Upper lobe of left lung (tissue), 6 donors: ENCODE data around the gene PUM1. TPM values are rescaled to one million over a fixed set of nuclear protein-coding genes. Genes with fewer than 3 reads are reported as not detected.

ENCODE experiments used
- ATAC-seq, 2 donors: fragments of 200-7000 bp; cut with Tn5 transposase; one replicate each; pipeline ENCODE4 v1.9.1; 2022; ENCODE audit warnings: mild to moderate bottlenecking in 2 of 2, moderate library complexity in 2 of 2; ENCODE audit not compliant: low FRiP score in 2 of 2
- DNase-seq, 2 donors: peaks; one replicate each; pipeline ENCODE4 v3.0.0-alpha.2; 2019 to 2020
- H3K27ac ChIP-seq, 4 donors: fragments of 200-600 bp; sonication (generic); one replicate each; pipeline ENCODE4 v1.5.1; 2016 to 2019
- H3K27me3 ChIP-seq, 4 donors: fragments of 200-600 bp; sonication (generic); one replicate each; pipeline ENCODE4 v1.5.1; 2017 to 2019
- H3K36me3 ChIP-seq, 4 donors: fragments of 200-600 bp; sonication (generic); one replicate each; pipeline ENCODE4 v1.5.1; 2016 to 2019
- H3K4me1 ChIP-seq, 4 donors: fragments of 200-600 bp; sonication (generic); one replicate each; pipeline ENCODE4 v1.5.1; 2018 to 2019
- H3K4me3 ChIP-seq, 4 donors: fragments of 200-600 bp; sonication (generic); one replicate each; pipeline ENCODE4 v1.5.1; 2017 to 2019; ENCODE audit warnings: mild to moderate bottlenecking in 2 of 4, moderate library complexity in 1 of 4
- H3K9me3 ChIP-seq, 4 donors: fragments of 200-600 bp; sonication (generic); one replicate each; pipeline ENCODE4 v1.5.1; 2018 to 2019
- EP300 ChIP-seq, 4 donors: sonication (generic); formaldehyde crosslinking; IDR thresholded peaks; one replicate each; pipeline ENCODE4 v1.5.1; 2017; ENCODE audit warnings: antibody characterized with exemption in 4 of 4, control low read depth in 2 of 4
- POLR2A ChIP-seq, 4 donors: fragments of 450-650 bp; IDR thresholded peaks; one replicate each; pipeline ENCODE4 v1.5.1; 2016 to 2017; ENCODE audit warnings: antibody characterized with exemption in 4 of 4, mild to moderate bottlenecking in 2 of 4
- POLR2AphosphoS5 ChIP-seq, 2 donors: sonication (generic); formaldehyde crosslinking; IDR thresholded peaks; one replicate each; pipeline ENCODE4 v1.5.1; 2017; ENCODE audit warnings: antibody characterized with exemption in 2 of 2
- WGBS, 2 donors: methylation state at CpG; one replicate each; pipeline ENCODE4 v1.1.5; 2017 to 2018; 5-methylcytosine and 5-hydroxymethylcytosine counted together
- total RNA-seq, 6 donors: library from RNA; depleted of rRNA in 4 of 6; stranded (reverse); fragments of >200 nt in 4 of 6; gene quantifications; one replicate each; pipeline versions ENCODE4 v1.1.0 to v1.2.1, GENCODE V29; 2016 to 2021
- TF ChIP-seq, protein P1 (sequence below), 6 experiments: fragments of 450-650 bp in 4 of 6; fragments of 200-600 bp in 2 of 6; sonication (generic) in 2 of 6; IDR thresholded peaks; one replicate each; pipeline ENCODE4 v1.5.1; 2016 to 2019; ENCODE audit warnings: antibody characterized with exemption in 6 of 6
- donor health status: DM: no; HTN: no; CAD: no; lungs with moderate emphysema.
- donor health status: DM: no; HTN: yes; CAD: no; lungs with severe emphysema.

Gene PUM1
- total RNA-seq, 6 donors from 2014 or later: 85.7 to 124 (median 99.8) TPM

GRCh38 chr1:30912224-30912623 lies 153.3 kb downstream of the PUM1 start:
- Histone ChIP-seq H3K4me3 (no peak overlapping the region), H3K36me3 (no peaks in the 10 kb centered on the region), H3K27me3 (peaks cover 0 to 1% (median 0%) of the 10 kb centered on the region in 4 donors), H3K4me1 (peaks cover 19 to 34% (median 28%) of the 10 kb centered on the region in 4 donors), H3K27ac (peak overlapping the region in 1 of 4 donors; percentile 43), H3K9me3 (no peaks in the 10 kb centered on the region)
- DNase-seq: no peak
- TF ChIP-seq EP300 (IDR thresholded peaks at IDR 0.05): no peak
- TF ChIP-seq POLR2A (IDR thresholded peaks at IDR 0.05): no peak
- no peak for ATAC-seq
- 71 to 82% methylated on average over 4 to 6 of the region's 6 CpGs for WGBS, 2 donors

DNA sequence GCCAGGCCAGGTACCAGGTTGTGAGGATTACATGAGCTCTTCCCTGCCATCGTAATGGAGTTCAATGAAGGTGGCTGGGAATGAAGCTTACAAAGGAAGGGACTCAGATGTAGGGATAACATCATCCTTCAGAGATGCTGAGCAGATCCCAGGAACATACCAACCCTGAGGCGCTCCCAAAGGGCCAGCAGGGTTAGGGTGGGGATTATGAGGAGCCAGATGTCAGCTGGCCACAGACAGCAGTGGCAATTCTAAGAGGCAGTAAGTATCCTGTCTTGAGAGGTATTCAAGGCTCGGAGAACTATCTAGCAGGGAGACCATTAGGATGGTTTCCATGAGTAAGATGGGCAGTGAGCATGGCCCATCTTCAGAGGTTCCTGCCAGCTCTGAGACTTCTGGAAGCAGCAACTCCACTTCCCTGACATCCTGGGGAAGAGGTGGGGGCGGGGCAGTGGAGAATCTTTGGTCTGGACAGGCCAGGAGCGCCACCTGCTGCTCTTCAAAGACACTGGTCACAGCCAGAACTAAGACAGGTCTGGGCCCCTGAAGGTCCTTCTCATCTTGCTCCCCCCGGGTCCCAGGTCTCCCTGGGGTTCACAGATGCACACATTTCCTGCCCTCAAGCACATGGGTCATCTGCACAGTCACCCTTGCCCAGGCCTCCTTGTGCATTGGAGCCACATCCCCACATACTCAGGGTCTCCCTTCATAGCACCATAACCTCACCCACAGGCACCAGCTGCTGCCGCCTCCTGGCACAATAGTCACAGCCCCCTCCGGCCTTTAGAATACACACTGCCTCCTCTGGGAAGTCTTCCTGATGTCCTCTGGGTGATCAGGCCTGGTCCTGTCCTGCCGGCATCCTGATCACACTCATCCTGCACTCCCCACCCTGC lies 154.2 kb downstream of the PUM1 start:
- WGBS, 2 donors: 40 to 50% methylated on average over 8 to 9 of the region's 9 CpGs
- Histone ChIP-seq H3K4me3 (no peak overlapping the region), H3K9me3 (no peaks in the 10 kb centered on the region), H3K27me3 (peaks cover 0 to 1% (median 0%) of the 10 kb centered on the region in 4 donors), H3K4me1 (peaks cover 22 to 43% (median 33%) of the 10 kb centered on the region in 4 donors), H3K27ac (peak overlapping the region in 1 of 4 donors; percentile 43), H3K36me3 (no peaks in the 10 kb centered on the region)
- ATAC-seq (peak; percentile 79 to 81), DNase-seq (peak in 1 of 2 donors; percentile 88)
- TF ChIP-seq, protein P1, sequence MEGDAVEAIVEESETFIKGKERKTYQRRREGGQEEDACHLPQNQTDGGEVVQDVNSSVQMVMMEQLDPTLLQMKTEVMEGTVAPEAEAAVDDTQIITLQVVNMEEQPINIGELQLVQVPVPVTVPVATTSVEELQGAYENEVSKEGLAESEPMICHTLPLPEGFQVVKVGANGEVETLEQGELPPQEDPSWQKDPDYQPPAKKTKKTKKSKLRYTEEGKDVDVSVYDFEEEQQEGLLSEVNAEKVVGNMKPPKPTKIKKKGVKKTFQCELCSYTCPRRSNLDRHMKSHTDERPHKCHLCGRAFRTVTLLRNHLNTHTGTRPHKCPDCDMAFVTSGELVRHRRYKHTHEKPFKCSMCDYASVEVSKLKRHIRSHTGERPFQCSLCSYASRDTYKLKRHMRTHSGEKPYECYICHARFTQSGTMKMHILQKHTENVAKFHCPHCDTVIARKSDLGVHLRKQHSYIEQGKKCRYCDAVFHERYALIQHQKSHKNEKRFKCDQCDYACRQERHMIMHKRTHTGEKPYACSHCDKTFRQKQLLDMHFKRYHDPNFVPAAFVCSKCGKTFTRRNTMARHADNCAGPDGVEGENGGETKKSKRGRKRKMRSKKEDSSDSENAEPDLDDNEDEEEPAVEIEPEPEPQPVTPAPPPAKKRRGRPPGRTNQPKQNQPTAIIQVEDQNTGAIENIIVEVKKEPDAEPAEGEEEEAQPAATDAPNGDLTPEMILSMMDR (IDR thresholded peaks at IDR 0.05): peak; percentile 72 to 94 (median 80)
- no peak for TF ChIP-seq EP300 (IDR thresholded peaks at IDR 0.05)

- DNase-seq: no peak
- Histone ChIP-seq H3K27me3 (peaks cover 0 to 1% (median 0%) of the 10 kb centered on the region in 4 donors), H3K4me3 (peak overlapping the region in 3 of 4 donors; percentile 54 to 58 (median 54)), H3K4me1 (peaks cover 22 to 47% (median 36%) of the 10 kb centered on the region in 4 donors), H3K27ac (peak overlapping the region; percentile 61 to 77 (median 68)), H3K36me3 (no peaks in the 10 kb centered on the region), H3K9me3 (no peaks in the 10 kb centered on the region)
- ATAC-seq: no peak
- WGBS, 2 donors: 77 to 78% methylated on average over 13 to 14 of the region's 14 CpGs
- TF ChIP-seq, protein P1 (IDR thresholded peaks at IDR 0.05): no peak
- TF ChIP-seq EP300 (IDR thresholded peaks at IDR 0.05) (no peak), POLR2A (IDR thresholded peaks at IDR 0.05) (no peak), POLR2AphosphoS5 (IDR thresholded peaks at IDR 0.05) (no peak)
Measured at GRCh38 chr1:30909365-30910068, 156.0 kb downstream of the PUM1 start.

DNA sequence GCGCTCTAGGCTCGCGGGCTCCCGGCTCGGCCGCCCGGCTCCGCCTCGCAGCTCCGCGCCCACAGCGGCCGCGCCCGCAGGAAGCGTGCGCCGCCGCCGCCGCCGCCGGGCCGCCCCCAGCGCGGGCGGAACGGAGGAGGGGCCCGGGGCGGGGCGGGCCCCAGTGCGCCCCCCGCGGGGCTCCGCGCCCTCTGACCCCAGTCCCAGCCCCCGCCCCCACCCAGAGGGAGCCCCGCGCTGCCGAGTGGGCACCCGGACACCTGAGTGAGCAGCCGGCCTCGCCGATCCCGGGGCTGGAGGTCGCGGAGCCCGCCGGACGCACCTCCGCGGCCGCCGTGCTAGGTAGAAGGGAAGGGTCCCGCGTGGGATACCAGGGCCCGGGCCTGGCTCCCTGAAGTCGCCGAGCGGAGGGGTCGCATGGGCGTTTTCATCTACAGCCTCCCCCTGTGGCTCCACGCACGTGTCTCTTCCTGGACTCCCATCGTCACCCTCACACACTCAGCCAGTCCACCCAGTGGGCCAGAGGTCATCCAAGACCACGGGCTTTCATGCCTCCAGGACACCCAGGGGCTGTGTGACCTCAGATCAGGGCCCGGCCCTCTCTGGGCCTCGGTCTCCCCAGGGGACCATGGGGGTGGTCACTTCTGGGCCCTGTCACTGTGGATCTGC lies 156.7 kb downstream of the PUM1 start, which contains the start of gene SDC3:
Gene SDC3 (minus strand): TSS at position 63 of the 669 bp plus-strand sequence. CDS start 172 bp downstream, outside the sequence.
- Histone ChIP-seq H3K27ac (peak within 1 kb of the TSS; percentile 61 to 77 (median 68)), H3K4me1 (peaks cover 22 to 47% (median 36%) of the 10 kb centered on the region in 4 donors), H3K9me3 (no peaks in the 10 kb centered on the region), H3K4me3 (peak within 1 kb of the TSS; percentile 39 to 63 (median 54)), H3K36me3 (no peaks in the 10 kb centered on the region), H3K27me3 (peaks cover 0 to 1% (median 0%) of the 10 kb centered on the region in 4 donors)
- TF ChIP-seq EP300 (IDR thresholded peaks at IDR 0.05) (no peak), POLR2A (IDR thresholded peaks at IDR 0.05) (no peak), POLR2AphosphoS5 (IDR thresholded peaks at IDR 0.05) (no peak)
- 2 to 27% methylated on average over 5 to 13 of the region's 68 CpGs for WGBS, 2 donors
- peak in 1 of 2 donors; percentile 87 for DNase-seq
- peak in 1 of 2 donors; percentile 58 for ATAC-seq

DNA sequence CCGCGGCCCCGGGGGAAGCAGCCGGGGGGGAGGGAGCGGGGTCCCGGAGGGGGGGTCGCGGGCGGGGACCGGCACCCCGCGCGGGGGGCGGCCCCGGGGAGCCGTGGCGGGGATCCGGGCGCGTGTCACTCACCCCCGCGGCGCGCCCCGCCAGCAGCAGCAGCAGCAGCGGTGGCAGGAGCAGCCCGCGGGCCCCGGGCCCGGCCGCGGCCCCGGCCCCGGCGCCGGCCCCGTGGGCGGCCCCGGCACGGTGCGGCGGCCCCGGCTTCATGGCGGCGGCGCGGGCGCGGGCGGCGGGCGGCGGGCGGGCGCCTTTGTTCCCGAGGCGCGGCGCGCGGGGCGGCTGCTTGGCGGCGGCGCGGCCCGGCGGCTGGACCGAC lies 157.2 kb downstream of the PUM1 start:
- Histone ChIP-seq H3K36me3 (no peaks in the 10 kb centered on the region), H3K9me3 (no peaks in the 10 kb centered on the region), H3K27ac (peak overlapping the region; percentile 33 to 77 (median 56)), H3K27me3 (peaks cover 0 to 1% (median 0%) of the 10 kb centered on the region in 4 donors), H3K4me3 (peak overlapping the region; percentile 39 to 63 (median 51)), H3K4me1 (peaks cover 25 to 48% (median 34%) of the 10 kb centered on the region in 4 donors)
- ATAC-seq (no peak), DNase-seq (peak in 1 of 2 donors; percentile 90)
- no peak for TF ChIP-seq POLR2A (IDR thresholded peaks at IDR 0.05)
- no peak for TF ChIP-seq POLR2AphosphoS5 (IDR thresholded peaks at IDR 0.05)
- TF ChIP-seq EP300 (IDR thresholded peaks at IDR 0.05): no peak
- TF ChIP-seq, protein P1 (IDR thresholded peaks at IDR 0.05): no peak
- WGBS, 2 donors: 0% methylated on average over 3 of the region's 69 CpGs; no CpG with 5 or more reads in 1 of the 2 donors
